Bone marrow (tissue), 2 donors: Measurements from ENCODE around the gene TMEM91.
"Not testable (repeated sequence)": the region's sequence is repeated elsewhere in the genome, so short reads cannot be mapped to it uniquely, and the experiment has no call there.

Experiments
- DNase-seq, 2 donors: peaks; one replicate each; lab custom pipeline; 2025; lab: John Stamatoyannopoulos, UW

TMEM91 gene

DNA sequence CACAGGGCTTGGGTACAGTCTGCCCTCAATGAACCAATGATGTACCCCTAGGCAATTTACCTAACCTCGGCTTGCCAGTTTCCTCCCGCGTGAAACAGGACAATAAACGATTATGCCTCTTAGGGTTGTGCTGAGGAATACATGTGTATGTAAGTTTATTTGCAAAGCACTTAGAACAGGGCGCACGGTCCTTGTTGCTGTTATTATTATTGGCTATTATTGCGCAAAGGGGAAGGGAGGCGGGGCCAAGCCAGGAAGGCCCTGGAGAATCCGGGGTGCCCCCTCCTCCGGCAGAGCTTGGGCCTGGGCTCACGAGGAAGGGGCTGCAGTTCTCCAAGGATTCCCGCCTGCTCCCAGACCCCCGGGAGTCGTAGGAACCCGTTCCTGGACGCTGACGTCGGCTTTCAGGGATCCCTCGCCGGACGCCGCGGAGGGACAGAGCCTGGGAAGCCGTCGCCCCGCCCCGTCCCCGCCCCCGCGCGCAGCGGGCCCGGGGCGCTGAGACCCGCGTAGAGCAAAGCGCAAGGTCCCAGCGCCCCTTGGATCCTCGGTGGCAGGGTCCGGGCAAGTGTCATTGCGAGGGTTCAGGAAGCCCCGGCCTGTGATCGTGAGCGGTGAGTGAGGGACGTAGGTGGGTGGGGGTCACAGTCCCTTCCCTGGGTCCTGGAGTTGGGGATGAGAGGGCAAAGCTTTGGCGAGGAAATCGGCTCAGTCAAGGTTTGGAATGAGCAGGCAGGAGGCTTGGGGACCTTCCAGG lies at the start of gene TMEM91:
Gene TMEM91 (plus strand): TSS at position 293 of the 757 bp plus-strand sequence. CDS start 1,777 bp downstream, outside the sequence.
- DNase-seq, result peak in 1 of 2 donors; percentile 8

DNA sequence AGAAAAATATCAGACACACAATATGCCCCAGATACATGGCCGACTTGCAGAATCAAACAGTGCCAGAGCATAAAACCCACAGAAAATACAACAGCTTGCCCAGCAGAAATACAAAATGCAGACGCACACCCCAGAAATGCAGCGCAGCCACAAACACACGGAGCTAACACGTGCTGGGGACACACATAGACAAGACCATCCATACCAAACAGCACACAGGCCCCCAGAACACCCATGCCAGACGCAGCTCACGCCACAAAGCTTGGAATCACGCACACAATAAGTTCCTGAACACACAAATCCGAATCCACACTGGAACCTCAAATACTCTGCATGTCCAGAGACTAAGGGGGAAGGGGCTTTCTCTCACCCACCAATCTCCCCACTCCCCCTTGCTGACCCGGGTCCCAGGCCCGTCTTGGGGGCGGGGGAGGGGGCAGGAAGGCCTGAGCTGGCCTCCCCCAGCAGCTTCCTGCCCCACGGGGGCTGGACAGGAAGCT lies 49.2 kb upstream of the TMEM91 start:
- DNase-seq, result no peak

DNA sequence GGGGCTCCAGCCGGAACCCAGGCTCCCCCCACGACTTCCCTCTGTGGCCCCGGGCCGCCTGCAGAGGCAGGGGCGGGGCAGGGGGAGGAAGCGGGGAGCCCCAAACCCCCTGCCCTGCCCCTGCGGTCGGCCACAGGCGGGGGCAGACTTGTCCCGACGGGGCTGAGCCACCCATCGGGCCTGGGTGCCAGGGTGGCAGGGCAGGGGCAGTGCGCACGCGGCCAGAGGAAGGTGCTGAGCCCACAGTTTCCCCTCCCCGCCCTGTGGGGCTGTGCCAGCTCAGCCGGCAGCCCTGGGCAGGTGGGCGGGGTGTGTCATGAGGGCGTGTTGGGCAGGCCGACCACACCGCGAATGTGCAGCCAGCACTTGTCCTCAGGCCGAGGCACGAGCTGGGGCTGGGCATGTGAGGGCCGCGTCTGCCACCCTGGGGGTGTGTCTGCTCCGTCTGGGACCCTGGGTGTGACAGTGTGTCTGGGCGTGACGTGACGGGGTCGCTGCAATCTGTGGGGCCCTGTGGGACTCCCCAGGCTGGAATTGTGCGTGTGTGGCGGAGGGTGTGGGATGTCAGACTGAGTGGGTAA lies 48.7 kb upstream of the TMEM91 start:
- peak; percentile 71 to 73 for DNase-seq

DNA sequence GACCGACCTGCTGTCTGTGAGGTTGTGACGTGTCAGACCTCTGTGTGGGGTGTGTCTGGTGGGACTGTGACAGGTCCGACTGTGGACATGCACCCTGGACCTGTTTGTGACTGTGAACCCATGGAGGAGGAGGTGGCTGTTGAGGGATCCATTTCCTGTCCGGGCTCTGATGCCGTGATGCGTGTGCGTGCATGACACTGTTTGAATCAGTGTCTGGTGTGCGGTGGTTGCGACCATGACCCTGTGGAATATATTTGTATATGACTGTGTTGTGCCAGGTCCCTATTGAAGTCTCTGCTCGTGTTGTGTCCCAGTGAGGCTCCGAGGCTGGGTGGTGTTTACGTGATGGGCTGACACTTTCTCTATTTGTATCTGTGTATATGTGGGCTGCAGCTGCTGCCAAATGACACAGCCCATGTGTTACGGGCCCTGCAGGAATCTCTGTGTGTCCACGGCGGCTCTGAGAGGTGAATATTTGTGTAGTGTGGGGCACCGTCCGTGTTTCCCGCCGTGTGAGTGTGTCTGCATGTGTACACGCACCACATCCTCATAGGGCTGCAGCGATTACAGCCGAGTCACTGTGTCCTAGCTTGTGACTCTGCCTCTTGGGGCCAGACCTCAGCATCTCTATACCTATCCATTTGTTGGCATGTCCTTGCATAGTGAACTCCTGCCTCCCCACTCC lies 48.0 kb upstream of the TMEM91 start:
- peak in 1 of 2 donors; percentile 64 for DNase-seq

DNA sequence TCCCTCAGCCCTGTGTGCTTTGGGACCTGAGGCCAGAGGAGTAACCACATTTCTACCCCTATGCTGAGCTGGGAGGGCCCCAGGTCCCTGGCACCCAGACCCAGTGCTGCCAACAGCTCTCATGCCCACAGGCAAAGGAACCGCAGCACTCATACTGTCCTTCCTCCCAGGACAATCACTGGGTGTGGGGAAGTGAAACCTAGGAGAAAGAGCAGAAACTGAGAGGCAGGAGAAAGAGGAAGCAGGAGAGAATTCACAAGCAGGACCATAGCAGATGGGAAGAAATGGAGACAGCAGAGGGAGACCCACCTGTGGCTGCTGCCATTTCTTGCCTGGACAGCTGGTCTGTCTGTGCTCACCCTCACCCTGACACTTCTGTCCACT lies 47.5 kb upstream of the TMEM91 start:
- peak; percentile 46 to 62 for DNase-seq

DNA sequence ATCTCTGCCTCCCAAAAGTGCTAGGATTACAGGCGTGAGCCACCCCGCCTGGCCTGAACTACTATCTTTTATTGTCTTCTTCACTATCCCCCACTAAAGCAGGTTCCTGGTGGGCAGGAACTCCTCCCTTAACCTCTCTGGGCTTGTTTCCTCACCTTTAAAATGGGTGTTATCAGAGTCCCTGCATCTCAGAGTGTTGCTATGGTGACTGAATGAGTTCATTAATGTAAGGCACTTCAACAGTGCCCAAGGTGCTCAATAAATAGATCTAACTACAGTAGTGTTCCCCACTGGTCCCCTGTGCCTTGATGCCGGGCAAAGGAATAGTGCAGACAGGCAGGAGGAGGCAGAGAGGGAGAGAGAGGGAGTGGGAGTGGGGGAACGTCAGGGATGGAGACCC lies 45.9 kb upstream of the TMEM91 start:
- DNase-seq, result no peak

DNA sequence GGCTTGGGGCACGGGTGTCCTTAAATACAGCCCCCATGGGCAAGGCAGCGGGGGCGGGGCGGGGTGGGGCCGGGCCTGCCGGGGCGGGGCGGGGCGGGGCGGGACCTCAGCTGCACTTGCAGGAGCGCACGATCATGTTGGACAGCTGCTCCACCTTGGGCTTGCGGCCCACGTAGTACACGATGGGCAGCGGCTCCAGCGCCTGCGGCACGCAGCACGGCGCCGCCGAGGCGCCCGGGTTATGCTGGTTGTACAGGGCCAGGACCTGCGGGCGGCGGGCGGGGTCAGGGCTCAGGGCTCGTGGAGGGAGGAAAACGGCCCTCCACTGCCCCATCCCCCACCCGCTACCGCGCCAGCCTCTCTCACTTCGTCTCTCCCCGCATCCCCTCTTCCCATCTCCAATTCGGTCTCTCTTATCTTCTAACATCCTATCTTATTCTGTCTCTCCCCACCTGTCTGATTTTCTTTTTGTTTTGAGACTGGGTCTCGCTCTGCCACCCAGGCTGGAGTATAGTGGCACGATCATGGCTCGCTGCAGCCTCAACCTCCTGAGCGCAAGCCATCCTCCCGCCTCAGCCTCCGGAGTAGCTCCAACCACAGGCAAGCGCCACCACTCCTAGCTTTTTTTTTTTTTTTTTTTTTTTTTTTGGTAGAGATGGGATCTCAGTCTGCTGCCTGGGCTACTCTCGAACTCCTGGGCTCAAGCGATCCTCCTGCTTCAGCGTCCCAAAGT lies 45.2 kb upstream of the TMEM91 start:
- no peak for DNase-seq

DNA sequence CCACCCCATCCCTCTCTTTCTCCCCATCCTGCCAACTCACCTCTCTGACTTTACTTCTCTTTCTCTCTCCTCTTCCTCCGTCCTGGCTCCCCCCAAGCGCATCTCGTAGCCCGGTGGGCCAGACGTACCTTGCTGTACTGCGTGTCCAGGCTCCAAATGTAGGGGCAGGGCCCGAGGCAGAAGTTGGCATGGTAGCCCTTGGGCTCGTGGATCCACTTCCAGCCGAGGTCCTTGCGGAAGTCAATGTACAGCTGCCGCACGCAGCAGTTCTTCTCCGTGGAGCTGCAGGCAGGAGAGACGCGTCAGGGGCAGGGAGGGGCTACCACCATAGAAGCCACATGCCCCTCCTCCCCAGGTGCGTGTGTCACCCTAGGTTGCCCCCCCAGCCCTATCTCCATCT lies 44.3 kb upstream of the TMEM91 start:
- DNase-seq, result no peak

DNA sequence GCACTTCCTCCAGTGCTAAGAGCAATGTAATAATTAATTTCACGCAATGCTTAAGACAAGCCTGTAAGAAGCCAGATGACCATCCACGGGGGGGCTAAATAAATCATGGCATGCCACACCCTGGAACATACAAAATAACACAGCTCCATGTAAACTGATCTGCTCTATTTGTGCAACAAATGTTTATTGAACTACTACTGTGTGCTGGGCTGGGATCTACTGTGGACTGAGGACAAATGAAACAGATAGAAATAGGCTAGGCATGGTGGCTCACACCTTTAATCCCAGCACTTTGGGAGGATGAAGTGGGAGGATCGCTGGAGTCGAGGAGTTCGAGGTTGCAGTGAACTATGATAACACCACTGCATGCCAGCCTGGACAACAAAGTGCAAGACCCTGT lies 43.9 kb upstream of the TMEM91 start:
- DNase-seq, result no peak

DNA sequence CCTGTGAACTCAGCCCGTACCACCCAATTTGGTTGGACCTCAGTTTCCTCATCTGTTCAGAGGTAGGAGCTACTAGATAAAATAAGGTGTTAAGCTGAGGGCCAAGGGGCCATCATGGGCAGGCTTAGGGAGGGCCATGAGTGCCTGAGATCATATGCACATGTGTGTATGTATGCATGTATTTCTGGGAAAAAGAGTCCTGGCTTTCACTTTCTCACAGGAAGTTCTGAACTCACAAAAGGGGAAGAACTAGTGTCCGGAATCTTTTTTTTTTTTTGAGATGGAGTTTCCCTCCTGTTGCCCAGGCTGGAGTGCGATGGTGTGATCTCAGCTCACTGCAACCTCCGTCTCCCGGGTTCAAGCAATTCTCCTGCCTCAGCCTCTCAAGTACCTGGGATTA lies 41.5 kb upstream of the TMEM91 start:
- peak in 1 of 2 donors; percentile 56 for DNase-seq

DNA sequence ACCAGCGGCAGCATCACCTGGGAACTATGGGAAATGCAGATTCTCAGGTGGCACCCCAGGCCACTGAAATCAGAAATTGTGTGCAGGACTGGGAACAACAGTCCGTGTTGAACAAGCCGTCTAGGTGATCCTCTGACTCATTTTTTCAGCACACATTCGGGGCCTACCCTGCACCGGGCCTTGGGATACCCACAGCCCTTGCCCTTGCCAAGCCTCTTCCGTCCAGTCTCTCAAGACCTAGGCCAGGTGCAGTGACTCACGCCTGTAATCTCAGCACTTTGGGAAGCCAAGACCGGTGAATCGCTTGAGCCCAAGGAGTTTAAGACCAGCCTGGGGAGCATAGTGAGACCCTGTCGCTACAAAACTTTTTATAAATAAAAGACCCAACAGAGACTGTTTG lies 40.9 kb upstream of the TMEM91 start:
- DNase-seq, result no peak

DNA sequence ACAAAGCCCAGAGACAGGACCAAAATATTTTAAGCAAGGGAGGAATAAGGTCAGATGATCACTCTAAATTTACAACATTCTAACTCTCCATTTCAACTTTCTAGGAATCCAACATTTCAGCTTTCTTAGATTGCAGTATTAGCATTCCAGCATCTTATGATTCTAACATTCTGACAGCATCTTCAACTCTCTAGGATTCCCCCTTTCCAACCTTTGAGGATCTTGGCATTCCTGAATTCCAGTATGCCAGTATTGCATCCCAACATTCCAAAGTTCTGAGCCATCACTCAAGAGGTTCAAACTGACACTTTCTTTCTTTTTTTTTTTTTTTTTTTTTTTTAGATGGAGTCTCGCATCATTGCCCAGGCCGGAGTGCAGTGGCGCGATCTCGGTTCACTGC lies 36.4 kb upstream of the TMEM91 start:
- DNase-seq, result no peak

DNA sequence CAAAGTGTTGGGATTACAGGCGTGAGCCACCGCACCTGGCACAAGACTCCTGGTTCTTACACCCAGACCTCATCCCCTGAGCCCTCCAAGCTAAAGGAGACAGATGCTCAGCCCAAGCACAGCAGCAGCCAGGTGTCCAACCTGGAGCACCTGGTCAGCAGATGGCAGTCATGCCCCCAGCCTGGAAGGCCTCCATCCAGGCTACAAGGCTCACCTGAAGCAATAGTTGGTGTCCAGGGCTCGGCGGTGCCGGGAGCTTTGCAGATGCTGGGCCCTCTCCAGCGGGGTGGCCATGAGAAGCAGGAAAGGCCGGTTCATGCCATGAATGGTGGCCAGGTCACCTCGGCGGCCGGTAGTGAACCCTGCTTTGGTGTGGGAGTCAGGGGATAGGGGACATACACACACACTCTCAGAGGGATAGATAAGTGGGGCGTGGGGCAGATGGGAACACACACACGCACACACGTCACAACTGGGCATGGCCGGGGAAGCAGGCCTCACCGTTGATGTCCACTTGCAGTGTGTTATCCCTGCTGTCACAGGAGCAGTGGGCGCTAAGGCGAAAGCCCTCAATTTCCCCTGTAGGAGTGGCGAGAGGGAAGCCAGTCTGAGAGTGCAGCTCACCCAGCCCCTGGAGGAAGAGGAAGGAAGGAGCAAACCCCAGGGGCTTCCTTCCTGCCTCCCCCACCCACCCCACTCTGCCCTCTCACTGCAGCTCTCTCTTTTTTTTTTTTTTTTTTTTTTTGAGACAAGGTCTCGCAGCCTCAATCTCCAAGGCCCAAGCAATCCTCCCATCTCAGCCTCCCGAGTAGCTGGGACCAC lies 34.5 kb upstream of the TMEM91 start:
- DNase-seq, result no peak

DNA sequence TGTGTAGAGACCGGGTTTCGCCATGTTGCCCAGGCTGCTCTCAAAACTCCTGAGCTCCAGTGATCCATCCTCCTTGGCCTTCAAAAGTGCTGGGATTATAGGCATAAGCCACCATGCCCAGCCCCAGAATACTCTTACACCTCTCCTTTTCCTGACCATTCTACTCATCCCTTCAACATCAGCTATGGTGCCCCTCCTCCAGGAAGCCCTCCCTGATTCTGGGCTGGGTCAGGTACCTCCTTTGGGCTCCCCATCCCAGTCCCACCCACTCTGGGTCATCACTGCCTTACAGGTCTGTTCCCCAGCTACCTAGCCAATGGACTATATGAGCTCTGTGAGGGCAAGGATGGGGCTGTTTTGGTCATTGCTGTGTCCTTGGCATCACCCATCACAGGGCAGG lies 32.2 kb upstream of the TMEM91 start:
- no peak for DNase-seq

DNA sequence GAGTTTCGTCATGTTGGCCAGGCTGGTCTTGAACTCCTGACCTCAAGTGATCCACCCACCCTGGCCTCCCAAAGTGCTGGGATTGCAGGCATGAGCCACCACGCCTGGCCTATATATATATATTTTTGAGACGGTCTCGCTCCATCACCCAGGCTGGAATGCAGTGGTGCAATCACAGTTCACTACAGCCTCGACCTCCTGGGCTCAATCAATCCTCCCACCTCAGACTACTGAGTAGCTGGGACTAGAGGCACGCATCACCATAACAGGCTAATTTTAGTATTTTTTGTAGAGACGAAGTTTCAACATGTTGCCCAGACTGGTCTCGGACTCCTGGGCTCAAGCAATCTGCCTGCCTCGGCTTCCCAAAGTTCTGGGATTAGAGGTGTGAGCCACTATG lies 29.4 kb upstream of the TMEM91 start:
- DNase-seq, result not testable (repeated sequence)

DNA sequence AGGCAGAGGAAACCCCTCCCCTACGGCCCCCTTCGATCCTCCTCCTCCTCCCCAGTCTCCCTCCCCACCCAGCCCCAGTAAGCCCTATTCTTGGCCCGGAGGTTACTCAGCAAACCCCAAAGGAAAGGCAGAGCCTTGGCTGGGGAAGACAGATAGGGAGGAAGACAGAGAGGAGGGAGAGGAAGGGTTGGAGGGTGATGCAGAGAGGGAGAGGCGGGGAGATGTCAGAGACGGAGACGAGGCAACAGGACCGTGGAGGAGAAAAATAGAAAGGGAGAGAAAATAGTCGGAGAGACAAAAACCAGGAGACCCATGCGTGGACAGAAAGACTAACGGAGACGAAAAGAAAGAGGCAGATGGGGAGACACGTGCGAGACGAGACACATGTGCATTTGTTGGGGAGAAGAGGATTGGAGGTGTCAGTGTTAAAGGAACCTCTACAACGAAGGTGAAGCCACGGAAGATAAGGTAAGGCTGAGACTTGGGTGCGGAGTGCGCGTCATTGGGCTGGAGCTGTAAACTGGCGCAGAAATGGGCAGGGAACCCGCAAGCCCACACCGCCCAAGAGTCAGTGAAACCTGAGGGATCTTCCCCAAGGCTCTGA lies 25.5 kb upstream of the TMEM91 start:
- DNase-seq, result peak in 1 of 2 donors; percentile 70

DNA sequence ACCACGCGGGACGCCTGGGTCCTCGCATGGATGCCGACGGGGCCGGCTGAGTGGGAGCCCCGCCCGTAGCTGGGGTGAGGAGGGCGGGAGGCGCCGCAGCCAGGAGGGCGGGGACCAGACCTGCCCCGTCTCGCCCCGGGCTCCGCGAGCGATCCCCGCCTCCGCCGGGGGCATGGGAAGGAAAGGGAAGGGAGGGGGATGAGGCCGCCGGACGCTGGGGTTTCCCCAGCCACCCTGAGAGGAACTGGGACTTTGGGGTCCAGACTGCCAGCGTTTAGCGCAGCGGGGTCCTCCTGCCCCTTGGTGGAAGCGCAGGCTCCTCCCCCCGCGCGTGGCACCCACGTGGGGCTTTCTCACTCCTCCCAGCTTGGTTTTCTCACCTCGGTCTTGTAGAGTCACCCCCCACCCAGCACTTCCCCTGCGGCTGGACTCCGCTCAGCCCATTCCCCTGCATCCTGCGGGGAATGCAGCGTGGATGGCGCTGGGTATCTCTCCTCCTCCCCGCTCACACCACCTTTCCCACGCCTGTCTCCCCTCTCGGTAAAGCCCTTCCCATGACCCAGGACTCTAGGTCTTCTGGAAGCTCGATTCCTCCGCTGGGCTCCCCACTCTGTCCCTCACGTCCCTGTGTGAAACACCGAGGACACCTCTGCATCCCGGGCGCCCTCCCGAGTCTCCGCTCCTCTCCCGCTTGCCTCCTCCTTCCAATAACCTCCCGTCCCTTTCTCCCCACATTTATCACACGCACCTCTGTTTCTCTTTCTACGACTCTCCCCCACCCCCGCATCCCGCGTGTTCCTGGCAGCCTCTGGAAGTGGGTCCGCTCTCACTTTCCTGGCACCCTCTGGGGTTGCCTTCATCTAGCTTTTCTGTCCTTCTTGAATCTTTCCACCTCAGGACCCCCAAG lies 24.7 kb upstream of the TMEM91 start:
- peak; percentile 62 to 87 for DNase-seq

DNA sequence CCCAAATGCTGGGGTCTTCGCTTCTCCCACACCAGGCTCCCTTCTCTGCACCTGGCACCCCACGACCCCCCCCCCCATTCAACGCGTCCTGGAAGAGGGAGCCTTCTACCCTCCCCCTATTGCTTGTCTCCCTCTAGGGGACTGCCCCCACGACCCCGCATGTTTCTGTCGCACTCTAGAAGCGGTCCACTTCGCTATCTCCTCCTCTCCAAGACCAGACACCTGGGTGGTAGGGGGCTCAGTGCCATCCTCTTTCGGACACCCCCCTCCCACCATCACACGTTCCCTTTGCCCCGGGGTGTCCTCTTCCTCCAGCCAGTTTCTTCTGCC lies 24.1 kb upstream of the TMEM91 start:
- no peak for DNase-seq

DNA sequence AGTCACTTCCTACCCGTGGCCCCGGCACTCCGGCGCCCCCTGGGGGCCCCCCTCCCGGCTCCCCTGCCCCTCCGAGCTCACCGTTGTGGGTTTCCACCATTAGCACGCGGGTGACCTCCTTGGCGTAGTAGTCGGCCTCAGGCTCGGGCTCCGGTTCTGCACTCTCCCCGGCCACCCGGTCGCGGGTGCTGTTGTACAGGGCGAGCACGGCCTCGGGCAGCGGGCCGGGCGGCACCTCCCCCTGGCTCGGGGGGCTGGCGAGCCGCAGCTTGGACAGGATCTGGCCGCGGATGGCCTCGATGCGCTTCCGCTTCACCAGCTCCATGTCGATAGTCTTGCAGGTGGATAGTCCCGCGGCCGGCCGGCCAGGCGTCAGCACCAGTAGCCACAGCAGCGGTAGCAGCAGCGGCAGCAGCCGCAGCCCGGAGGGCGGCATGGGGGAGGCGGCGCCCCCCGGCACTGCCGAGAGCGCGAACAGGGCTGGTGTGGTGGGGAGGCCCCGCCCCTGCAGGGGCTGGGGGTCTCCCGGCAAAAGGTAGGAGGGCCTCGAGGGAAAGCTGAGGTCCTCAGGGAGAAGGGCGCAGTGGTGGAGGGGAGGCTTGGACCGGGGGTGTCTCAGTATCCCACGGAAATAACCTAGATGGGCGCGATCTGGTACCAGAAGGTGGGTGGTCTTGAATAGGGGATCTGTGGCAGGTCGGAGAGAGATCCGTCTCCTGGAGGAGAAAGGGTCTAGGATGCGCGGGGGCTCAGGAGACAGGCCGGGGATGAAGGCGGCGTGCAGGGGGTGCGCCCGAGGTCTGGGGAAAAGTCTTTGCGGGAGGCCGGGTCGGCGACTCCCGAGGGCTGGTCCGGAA lies 23.5 kb upstream of the TMEM91 start:
- peak; percentile 48 to 68 for DNase-seq
